GM06990 (cell line): ENCODE measurements around the gene ZNF519.
A peak's percentile ranks its signal among the peaks of the same experiment; 100 is the strongest.
"Not testable (repeated sequence)": the region's sequence is repeated elsewhere in the genome, so short reads cannot be mapped to it uniquely, and the experiment has no call there.

Experiments used
- DNase-seq: peaks from one replicate; pipeline ENCODE4 v3.0.0-alpha.2; 2011; ENCODE audit not compliant: insufficient read length; ENCODE audit errors: extremely low read depth
- H3K27me3 ChIP-seq: replicated peaks from 2 replicates; pipeline ENCODE4 v1.6.0; 2011; ENCODE audit warnings: low read length; ENCODE audit not compliant: control insufficient read depth, insufficient read depth
- H3K36me3 ChIP-seq: 2 replicates; pipeline ENCODE4 v1.5.1; 2011; ENCODE audit warnings: low read length; ENCODE audit not compliant: control insufficient read depth, insufficient read depth
- H3K4me3 ChIP-seq: replicated peaks from 2 replicates; pipeline ENCODE4 v1.5.1; 2011; ENCODE audit warnings: low read depth, mild to moderate bottlenecking, control low read depth, low read length
- CTCF ChIP-seq: IDR thresholded peaks from 2 replicates; pipeline ENCODE4 v1.5.1; 2011; ENCODE audit warnings: low read length, control low read depth, mild to moderate bottlenecking, inconsistent platforms; ENCODE audit not compliant: insufficient read depth, poor library complexity, severe bottlenecking

ZNF519 gene

DNA sequence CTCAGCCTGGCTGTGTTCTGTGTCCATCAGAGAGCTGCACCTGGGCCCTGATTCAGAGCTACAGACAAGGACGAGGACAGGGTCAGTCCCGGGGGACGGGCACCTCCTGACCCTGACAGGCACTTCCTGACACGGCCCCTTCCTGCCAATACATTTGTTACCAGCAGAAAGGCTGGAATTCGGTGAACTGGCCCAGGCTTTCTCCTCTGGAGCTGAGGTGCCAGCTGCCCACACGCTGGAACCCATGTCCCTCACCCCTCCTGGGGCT lies 12.3 kb upstream of the ZNF519 start:
- H3K4me3 ChIP-seq, result no peak overlapping the region
- H3K27me3 ChIP-seq, result no peaks in the 10 kb centered on the region
- TF ChIP-seq CTCF, result no peak
- no peaks in the 10 kb centered on the region for H3K36me3 ChIP-seq
- no peak for DNase-seq

DNA sequence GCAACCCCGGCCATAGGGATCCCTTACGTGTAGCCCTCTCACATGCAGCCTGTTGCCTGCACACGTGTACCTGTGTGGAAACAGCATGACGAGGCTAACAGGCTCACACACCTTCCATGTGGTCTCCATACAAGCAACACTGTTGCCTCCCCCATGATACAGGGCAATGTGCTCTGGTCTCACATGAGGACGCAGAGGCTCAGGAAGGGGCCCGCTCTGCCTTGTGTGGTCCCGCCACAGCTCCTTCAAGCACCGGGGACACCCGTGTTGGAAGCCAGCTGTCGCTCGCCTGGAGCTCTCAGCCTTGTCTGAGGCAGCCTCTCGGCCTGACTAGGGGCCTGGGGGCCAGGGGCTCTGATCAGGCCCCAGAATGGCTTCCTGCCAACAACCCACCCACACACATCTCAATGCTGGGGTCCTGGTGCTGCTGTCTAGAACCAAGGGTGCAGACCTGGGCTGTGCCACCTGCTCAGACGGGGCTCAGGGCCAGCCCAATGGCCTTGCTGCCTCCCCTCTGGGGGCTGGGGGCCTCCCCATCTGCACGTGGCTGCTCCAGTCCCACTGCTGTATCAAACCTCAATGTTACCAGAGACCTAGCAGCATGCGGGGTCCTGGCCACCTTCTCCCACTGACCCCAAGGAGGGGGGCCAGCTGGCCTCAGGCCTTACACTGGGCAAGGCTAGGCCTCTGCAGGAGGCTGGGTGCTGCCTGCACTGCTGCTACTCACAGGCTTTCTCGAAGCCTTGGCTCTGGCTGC lies 11.8 kb upstream of the ZNF519 start:
- H3K27me3 ChIP-seq, DNase-seq, H3K4me3 ChIP-seq, H3K36me3 ChIP-seq: not testable (repeated sequence)

DNA sequence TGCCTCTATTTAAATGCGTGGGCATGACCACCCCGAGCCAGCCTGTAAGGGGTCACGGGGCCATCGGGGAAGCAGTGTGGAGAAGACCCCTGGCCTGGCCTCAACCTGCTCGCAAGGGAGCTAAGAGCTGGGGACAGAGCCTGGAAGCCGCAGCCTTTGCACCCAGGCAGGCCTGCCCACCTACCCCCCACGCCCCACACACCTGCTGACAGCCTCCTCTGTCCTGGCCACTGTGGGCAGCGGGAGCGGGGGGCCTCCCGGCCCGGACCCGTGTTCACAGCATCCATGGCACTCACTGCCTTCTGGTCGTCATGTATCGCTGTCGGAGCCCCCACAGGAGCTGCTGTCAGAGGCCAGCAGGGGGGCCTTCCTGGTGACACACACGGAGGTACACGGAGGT lies 11.2 kb upstream of the ZNF519 start:
- not testable (repeated sequence) for H3K27me3 ChIP-seq, H3K4me3 ChIP-seq, DNase-seq, H3K36me3 ChIP-seq

DNA sequence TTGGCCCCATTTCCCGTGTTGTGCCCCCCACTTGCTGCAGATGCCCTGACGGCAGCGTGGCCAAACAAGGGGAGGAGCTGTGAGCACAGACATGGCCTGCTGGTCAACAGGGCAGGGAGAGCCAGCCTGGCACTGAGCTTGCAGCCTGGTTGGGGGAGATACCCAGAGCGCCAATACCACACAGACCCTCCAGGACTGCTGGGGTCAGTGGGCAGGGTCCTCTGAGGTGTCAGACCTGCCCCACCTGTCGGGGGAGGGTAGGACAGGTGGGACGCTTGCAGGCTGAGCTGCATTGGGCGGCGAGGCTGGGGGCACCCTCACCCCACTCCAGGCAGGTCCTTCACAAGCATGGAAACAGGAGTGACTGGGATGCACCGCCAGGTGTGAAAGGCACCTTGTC lies 9.9 kb upstream of the ZNF519 start:
- H3K36me3 ChIP-seq, DNase-seq, H3K4me3 ChIP-seq, H3K27me3 ChIP-seq: not testable (repeated sequence)

- not testable (repeated sequence) for DNase-seq, H3K27me3 ChIP-seq, H3K4me3 ChIP-seq, H3K36me3 ChIP-seq
Observed at GRCh38 chr18:14139583-14139982, 7.3 kb upstream of the ZNF519 start.

DNA sequence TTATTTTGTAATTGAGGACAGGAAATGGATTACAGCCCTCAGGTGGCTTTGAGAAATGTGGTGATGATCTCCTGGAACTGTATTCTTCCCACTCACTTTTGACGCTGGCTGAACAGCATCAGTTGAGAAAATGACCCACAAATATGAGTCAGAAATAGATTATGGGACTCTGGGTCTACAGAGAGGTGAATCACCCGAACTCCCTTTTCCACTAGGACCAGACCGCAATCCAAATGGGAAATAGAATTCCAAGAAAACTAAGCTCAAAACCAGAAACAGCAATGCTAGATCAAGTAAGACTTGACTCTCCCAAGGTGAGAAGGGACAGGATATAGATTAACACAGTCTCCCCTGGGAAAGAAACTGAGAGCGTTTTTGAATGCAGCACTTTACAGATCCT lies 5.7 kb upstream of the ZNF519 start:
- not testable (repeated sequence) for H3K36me3 ChIP-seq, DNase-seq, H3K4me3 ChIP-seq, H3K27me3 ChIP-seq

GRCh38 chr18:14131696-14132270 lies 452 bp downstream of the ZNF519 start:
- H3K27me3 ChIP-seq, H3K36me3 ChIP-seq, DNase-seq: not testable (repeated sequence)
- H3K4me3 ChIP-seq, result peak overlapping the region; percentile 80

GRCh38 chr18:14130804-14131203 lies 1.4 kb downstream of the ZNF519 start:
- not testable (repeated sequence) for DNase-seq, H3K27me3 ChIP-seq, H3K36me3 ChIP-seq, H3K4me3 ChIP-seq

GRCh38 chr18:14124689-14125088 lies 7.5 kb downstream of the ZNF519 start:
- Histone ChIP-seq H3K27me3 (no peaks in the 10 kb centered on the region), H3K4me3 (no peak overlapping the region), H3K36me3 (no peaks in the 10 kb centered on the region)
- TF ChIP-seq CTCF, result no peak
- DNase-seq, result no peak
